Fibroblast of villous mesenchyme (primary cell): ENCODE results near the gene RSPO3. TPM values are rescaled to one million over a fixed set of nuclear protein-coding genes. Genes with fewer than 3 reads are reported as not detected.
A peak's percentile ranks its signal among the peaks of the same experiment; 100 is the strongest.

Experiments
- DNase-seq: peaks from one replicate; pipeline ENCODE4 v3.0.0-alpha.2; 2010; ENCODE audit warnings: low read depth
- H3K4me3 ChIP-seq: 2 replicates; pipeline ENCODE4 v1.5.1; 2011; ENCODE audit warnings: low read depth, mild to moderate bottlenecking, low read length
- total RNA-seq: library from RNA; depleted of rRNA; stranded (reverse); fragments of >200 nt; gene quantifications from 2 replicates; pipeline ENCODE4 v1.2.3, GENCODE V29; 2012
- TF ChIP-seq, protein P1 (sequence below): IDR thresholded peaks from 2 replicates; pipeline ENCODE4 v1.5.1; 2012; ENCODE audit warnings: low read depth, mild to moderate bottlenecking, low read length; ENCODE audit not compliant: insufficient read depth

The RSPO3 gene
- total RNA-seq, 1 donor: 4.7 TPM

DNA sequence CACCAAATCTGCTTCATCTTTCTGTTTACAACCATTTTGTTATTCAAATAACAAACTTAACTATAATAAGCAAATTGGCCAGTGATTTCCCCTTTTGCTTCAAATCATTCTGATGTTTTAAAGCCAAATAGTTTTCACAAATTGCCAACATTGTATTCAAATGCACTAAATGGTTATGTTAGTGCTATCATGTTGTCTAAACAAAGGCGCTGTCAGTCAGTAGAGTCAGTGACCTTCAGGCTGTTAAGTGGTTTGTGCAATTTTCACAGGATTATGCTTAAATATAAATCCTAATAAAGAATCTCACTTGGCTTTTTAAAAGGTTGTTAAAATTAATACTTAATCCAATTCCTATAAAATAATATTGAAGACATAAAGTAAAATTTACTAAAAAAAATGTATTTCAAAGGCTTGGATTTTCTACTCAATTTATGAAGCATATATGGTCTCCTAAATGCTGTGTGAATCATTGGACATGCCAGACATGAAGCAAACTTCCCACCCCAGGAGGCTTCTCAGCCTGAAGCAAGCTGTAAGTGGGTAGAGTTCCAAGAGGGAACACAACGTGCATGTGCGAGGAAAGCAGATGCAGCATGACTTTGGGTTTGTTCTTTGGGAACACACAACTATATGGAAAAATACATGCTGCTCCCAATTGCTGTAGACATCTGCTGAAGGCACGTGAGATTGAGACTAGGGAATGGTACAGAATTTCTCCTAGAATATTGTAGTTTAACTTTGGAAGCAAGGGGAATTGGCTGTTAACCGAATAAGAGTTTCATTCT, 54.9 kb downstream of the RSPO3 start:
- no peak for DNase-seq
- H3K4me3 ChIP-seq: no peak overlapping the region
- TF ChIP-seq, protein P1, sequence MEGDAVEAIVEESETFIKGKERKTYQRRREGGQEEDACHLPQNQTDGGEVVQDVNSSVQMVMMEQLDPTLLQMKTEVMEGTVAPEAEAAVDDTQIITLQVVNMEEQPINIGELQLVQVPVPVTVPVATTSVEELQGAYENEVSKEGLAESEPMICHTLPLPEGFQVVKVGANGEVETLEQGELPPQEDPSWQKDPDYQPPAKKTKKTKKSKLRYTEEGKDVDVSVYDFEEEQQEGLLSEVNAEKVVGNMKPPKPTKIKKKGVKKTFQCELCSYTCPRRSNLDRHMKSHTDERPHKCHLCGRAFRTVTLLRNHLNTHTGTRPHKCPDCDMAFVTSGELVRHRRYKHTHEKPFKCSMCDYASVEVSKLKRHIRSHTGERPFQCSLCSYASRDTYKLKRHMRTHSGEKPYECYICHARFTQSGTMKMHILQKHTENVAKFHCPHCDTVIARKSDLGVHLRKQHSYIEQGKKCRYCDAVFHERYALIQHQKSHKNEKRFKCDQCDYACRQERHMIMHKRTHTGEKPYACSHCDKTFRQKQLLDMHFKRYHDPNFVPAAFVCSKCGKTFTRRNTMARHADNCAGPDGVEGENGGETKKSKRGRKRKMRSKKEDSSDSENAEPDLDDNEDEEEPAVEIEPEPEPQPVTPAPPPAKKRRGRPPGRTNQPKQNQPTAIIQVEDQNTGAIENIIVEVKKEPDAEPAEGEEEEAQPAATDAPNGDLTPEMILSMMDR: no peak

DNA sequence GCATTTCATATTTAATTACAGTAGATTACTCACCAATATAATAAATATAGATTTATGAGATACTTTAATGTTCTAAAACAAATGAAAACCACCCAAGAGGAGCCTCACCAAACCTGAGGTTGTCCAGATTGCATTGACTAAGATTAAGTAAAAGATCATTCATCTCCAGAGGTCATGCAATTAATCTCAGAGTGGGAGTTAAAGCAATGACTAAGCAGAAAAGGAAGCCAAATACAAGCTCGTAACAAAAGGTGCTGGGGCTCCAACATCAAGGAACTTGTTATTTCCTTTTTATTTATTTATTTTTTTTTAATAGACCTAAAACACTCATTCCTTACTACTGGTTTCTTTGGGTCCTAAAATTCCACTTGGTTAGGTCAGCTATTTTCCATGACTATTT, 57.7 kb downstream of the RSPO3 start:
- DNase-seq: peak; percentile 84
- TF ChIP-seq, protein P1: no peak
- no peak overlapping the region for H3K4me3 ChIP-seq

DNA sequence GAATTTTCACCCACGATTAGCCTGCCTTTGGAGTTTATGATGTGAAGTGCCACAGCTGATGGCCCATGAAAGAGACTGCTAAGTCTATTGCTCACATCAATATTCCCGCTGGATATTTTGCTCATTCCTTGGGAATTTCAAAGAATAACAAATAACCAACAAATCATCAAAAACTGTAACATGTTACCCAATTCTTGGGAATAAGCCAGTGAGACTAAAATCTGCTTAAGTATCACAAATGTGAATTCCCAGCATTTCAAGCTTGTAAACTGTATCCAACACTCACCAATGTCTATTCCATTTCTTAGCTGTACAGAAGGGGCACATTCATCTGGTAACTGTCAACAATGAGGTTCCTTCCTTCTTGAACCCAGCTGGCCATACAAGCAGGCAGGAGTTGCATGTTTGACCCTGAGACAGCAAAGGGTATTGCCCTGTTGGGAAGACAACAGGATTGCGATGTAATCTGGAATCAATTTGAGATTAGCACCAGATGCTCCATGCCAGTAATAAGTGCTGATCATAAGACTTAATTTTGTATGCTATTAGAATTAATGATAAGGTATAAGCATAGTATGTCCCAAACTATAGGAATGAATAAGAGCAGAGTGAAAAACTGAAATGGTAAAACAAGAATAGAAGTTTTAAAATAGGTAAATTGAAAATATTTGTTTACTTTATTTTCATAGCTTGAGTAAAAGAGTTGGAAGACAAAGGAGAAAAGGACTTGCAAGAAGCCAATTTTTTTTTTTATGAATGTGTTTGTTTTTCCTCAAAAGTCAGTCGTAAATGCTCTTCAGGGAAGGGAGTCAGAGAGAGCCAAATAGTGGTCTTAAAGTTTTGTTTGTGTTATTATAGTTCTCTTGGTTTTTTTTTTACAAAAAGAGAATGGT, 58.8 kb downstream of the RSPO3 start:
- TF ChIP-seq, protein P1: no peak
- no peak overlapping the region for H3K4me3 ChIP-seq
- peak; percentile 92 for DNase-seq

DNA sequence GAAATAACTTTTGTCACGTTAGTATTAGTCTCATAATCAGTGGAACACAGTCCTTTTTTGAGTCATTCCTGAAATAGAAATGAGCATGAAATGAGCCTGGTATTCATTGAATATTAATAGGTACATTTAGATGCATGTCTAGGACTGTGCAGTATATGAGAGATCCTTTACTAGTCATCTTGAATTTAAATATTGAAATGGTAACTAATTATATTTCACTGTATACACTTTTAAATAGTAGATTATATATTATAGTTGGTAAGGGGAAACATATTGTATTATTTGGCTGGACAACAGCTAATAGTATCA, 59.4 kb downstream of the RSPO3 start:
- no peak for DNase-seq
- TF ChIP-seq, protein P1: no peak
- H3K4me3 ChIP-seq: no peak overlapping the region

DNA sequence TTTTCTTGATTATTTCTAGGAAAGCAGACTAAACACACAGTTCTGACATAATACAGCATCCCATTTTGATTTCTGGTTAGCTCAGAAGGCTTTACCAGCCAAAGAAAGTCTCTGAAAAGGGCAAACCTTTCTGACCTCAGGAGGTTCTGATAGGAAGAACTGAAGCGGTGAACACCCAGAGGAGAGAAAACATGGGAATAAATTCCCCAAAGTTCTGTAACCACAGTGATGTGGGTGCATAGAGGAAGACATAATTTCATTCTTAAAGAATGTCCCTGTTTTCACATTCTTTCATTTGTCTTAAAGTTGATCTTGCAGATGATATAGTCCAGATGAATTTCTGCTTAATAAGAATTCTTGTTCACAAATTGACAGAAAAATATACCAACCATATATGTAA, 60.3 kb downstream of the RSPO3 start:
- no peak overlapping the region for H3K4me3 ChIP-seq
- peak; percentile 36 for DNase-seq
- TF ChIP-seq, protein P1: no peak

DNA sequence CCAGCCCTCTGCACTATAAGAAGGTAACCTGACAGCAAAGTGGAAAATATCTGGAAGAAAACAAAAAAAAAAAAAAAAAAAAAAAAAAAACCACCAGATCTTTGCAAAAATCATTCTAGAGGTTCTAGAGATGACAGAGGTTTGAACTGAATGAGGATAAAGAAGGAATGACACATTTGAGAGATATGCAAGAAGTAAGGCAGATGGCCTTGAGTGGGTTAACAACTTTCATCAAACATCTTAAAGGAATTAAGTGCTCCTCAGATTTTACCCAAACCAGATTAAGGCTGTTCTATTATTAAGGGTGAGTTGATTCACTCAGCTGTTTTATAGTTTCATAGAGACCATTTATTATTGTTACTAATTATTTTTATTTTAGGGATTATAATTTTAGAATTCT, 62.0 kb downstream of the RSPO3 start:
- H3K4me3 ChIP-seq: no peak overlapping the region
- DNase-seq: no peak
- TF ChIP-seq, protein P1: no peak
